ENCODE results near the gene TTLL5.

- no peak for TF ChIP-seq RAD21 (IDR thresholded peaks at IDR 0.05; ENCODE audit: low read length)
- no peak for TF ChIP-seq CTCF (conservative IDR thresholded peaks at IDR 0.05; ENCODE audit: low read depth, low read length)
- no peak for TF ChIP-seq USF2 (IDR thresholded peaks at IDR 0.05; ENCODE audit: low read depth, low read length)
- no peak for TF ChIP-seq POLR2A (IDR thresholded peaks at IDR 0.05; ENCODE audit: low read depth, low read length)
- no peak for TF ChIP-seq SMC3 (IDR thresholded peaks at IDR 0.05; ENCODE audit: low read depth, low read length)
These were observed 142.7 kb downstream of the TTLL5 start for GRCh38 chr14:75803765-75804164.
